Cardiac atrium fibroblast (primary cell): ENCODE measurements around the gene CCR6. TPM values are rescaled to one million over a fixed set of nuclear protein-coding genes. Genes with fewer than 3 reads are reported as not detected.

Source experiments
- total RNA-seq: library from RNA; depleted of rRNA; stranded (reverse); fragments of >200 nt; gene quantifications from 2 replicates; pipeline ENCODE4 v1.2.3, GENCODE V29; 2015

CCR6 gene
- not detected in 2 replicates for total RNA-seq

DNA sequence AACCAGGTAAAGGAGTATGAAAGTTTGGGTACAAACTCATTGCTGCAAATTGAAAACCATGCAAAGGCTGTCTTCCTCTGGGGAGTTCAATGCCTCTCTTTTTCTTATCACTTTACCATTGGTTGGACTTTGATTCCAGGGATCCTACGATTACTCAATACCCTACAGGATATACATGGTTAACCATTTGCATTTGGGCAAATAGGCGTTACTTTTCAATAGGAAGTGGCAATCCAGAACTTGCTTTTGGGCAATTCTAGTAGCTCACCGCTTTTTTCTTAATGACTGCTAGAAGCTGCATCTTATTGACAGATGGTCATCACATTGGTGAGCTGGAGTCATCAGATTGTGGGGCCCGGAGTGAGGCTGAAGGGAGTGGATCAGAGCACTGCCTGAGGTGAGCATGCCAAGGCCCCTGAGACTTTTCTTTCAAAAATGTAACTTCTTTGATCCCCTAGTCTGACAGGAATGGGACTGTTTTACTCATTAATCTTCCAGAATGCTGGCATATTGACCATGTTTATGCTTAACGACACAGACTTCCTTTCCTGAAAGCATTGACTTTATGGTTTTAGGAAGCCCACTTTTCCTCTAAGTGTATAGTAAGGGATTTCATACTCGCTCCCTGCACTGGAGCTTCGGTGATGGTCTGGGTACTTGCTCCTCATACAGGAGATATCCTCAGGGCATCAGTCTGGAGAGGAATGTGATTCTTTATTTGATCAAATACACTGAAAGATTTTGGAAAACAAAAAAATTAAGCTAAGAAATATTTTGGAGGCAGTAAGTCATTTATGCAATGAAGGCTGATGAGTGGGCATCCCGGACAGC lies at the start of gene CCR6:
Gene CCR6 (plus strand): TSS at position 270 of the 831 bp plus-strand sequence. CDS start 13,039 bp downstream, outside the sequence.

DNA sequence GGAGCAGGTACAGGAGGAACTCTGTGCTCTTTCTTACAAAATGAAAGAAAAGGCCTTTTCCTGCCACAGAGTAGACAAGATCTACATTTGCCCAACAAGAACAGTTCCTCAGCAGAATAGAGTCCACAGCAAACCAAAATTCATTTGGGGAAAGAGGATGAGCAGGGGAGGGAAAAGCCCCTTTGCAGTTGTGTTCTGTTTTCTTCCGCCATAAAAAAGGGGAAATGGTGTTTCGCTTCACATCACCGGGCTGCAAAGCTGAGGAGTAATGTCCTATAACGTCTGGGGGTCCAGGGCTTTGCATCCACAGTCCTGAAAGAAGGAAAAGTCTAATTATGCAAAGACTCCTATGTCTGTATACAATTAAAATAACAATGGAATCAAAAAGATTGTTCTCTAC lies 35.0 kb downstream of the CCR6 start, which contains the start of gene GPR31:
Gene GPR31 (minus strand): TSS at position 118 of the 400 bp plus-strand sequence. CDS start 149 bp downstream, outside the sequence.

Other genes starting within 250 kb of the CCR6 start
- gene RNASET2, start 166.5 kb upstream of the CCR6 start, total RNA-seq, result 52.0 and 62.6 TPM in 2 replicates
- gene CEP43, start 123.7 kb upstream of the CCR6 start, total RNA-seq, result 6.9 and 9.4 TPM in 2 replicates
- not detected in 2 replicates for gene GPR31, start 34.9 kb downstream of the CCR6 start, total RNA-seq
- gene UNC93A, start 168.2 kb downstream of the CCR6 start, total RNA-seq, result not detected in 2 replicates
- gene TTLL2, start 202.0 kb downstream of the CCR6 start, total RNA-seq, result not detected in 2 replicates